Stomach (tissue), 9 donors: ENCODE results near the gene SCLT1. TPM values are rescaled to one million over a fixed set of nuclear protein-coding genes. Genes with fewer than 3 reads are reported as not detected.
"Not testable (repeated sequence)": the region's sequence is repeated elsewhere in the genome, so short reads cannot be mapped to it uniquely, and the experiment has no call there.

Source experiments
- DNase-seq, 2 donors: peaks; one replicate each; pipeline versions ENCODE4 v3.0.0 to v3.0.0-alpha.2; 2013 to 2019
- H3K27ac ChIP-seq, 5 donors: fragments of 200-600 bp in 4 of 5; sonication (generic) in 4 of 5; one replicate each; pipeline ENCODE4 v1.5.1; 2013 to 2019; ENCODE audit warnings: mild to moderate bottlenecking in 1 of 5, moderate library complexity in 1 of 5
- H3K27me3 ChIP-seq, 3 donors: fragments of 200-600 bp; sonication (generic); one replicate each; pipeline ENCODE4 v1.5.1; 2017 to 2019; ENCODE audit warnings: mixed run types in 1 of 3
- H3K36me3 ChIP-seq, 4 donors: fragments of 200-600 bp; sonication (generic); 1 replicate in 3 of 4; 2 replicates in 1 of 4; pipeline ENCODE4 v1.5.1; 2016 to 2019
- H3K4me1 ChIP-seq, 4 donors: fragments of 200-600 bp; sonication (generic); one replicate each; pipeline ENCODE4 v1.5.1; 2016 to 2019
- H3K4me3 ChIP-seq, 4 donors: fragments of 200-600 bp; sonication (generic) in 3 of 4; one replicate each; pipeline ENCODE4 v1.5.1; 2016 to 2019; ENCODE audit warnings: mild to moderate bottlenecking in 1 of 4
- H3K9me3 ChIP-seq, 4 donors: fragments of 200-600 bp; sonication (generic); one replicate each; pipeline ENCODE4 v1.5.1; 2016 to 2019
- CTCF ChIP-seq, 7 experiments: fragments of 450-650 bp in 4 of 7; fragments of 200-600 bp in 3 of 7; sonication (generic) in 3 of 7; IDR thresholded peaks; one replicate each; pipeline ENCODE4 v1.5.1; 2016 to 2019; ENCODE audit warnings: antibody characterized with exemption in 7 of 7, control low read depth in 2 of 7, mild to moderate bottlenecking in 1 of 7
- EP300 ChIP-seq: sonication (generic); formaldehyde crosslinking; IDR thresholded peaks from one replicate; pipeline ENCODE4 v1.6.1; 2017; ENCODE audit warnings: antibody characterized with exemption
- POLR2A ChIP-seq, 4 donors: fragments of 450-650 bp; IDR thresholded peaks; one replicate each; pipeline ENCODE4 v1.6.1; 2016; ENCODE audit warnings: antibody characterized with exemption in 4 of 4, control low read depth in 2 of 4, mild to moderate bottlenecking in 1 of 4, moderate library complexity in 1 of 4
- POLR2AphosphoS5 ChIP-seq, 3 donors: sonication (generic); formaldehyde crosslinking; IDR thresholded peaks; one replicate each; pipeline ENCODE4 v1.6.1; 2016; ENCODE audit warnings: antibody characterized with exemption in 3 of 3
- WGBS, 5 donors: extraction: QIAGEN DNeasy Blood & Tissue Kit in 3 of 5; methylation state at CpG; one replicate each; pipeline versions ENCODE4 v1.1.5 to v1.1.7; 2013 to 2018; 5-methylcytosine and 5-hydroxymethylcytosine counted together
- intact Hi-C: fragments of 100-400 bp; cut with DNase I; formaldehyde crosslinking; loops from one replicate; pipeline ENCODE4 v1.15.1; 2023; ENCODE audit warnings: low total_unique reads
- polyA plus RNA-seq, 3 donors: library from polyadenylated mRNA; stranded (reverse); fragments of 200-250 nt; gene quantifications; one replicate each; pipeline ENCODE4 v1.2.3, GENCODE V29; 2013
- total RNA-seq, 5 donors: library from RNA; depleted of rRNA; stranded (reverse); fragments of >200 nt; gene quantifications; one replicate each; pipeline versions ENCODE4 v1.1.0 to v1.2.3, GENCODE V29; 2014 to 2016
- donor health status: healthy with polysubstance abuse.
- donor health status: Bipolar disorder and iron deficiency.
- donor health status: healthy.

SCLT1 gene
- total and polyA plus RNA-seq, 8 donors = 2.3 to 49.0 (median 12.9) TPM

- TF ChIP-seq POLR2A (IDR thresholded peaks at IDR 0.05) (no peak), POLR2AphosphoS5 (IDR thresholded peaks at IDR 0.05) (no peak), EP300 (no peak), CTCF (IDR thresholded peaks at IDR 0.05) (no peak)
- no peaks in the 10 kb centered on the region for H3K4me1 ChIP-seq
- intact Hi-C loops = no loop called here
- no peak for DNase-seq
- H3K36me3 ChIP-seq = no peaks in the 10 kb centered on the region
- H3K27me3 ChIP-seq = no peaks in the 10 kb centered on the region
- 74 to 82% (median 77%) methylated on average over 2 of the region's 2 CpGs for WGBS, 5 donors
- H3K27ac ChIP-seq = no peak overlapping the region
- peaks cover 0 to 17% (median 2%) of the 10 kb centered on the region in 4 donors for H3K9me3 ChIP-seq
- H3K4me3 ChIP-seq = no peak overlapping the region
These were observed 38.0 kb upstream of the SCLT1 start for GRCh38 chr4:129131343-129131742.

DNA sequence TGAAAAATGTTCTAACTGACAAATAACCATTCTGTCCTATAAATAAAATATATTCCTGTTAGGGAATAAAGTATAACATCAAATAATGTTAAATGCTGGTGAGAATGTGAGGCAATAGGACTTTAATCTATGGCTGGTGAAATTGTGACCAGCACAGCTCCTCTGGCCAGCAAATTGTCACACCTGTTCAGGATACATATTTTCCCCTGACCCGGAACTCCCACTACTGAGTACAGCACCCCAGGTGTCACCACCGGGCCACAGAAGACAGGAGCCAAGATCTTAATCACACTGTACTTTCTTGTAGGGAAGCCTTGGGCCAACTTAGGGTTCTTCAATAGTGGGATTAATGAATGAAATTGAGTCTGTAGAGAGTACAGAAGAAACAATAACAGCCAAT is 35.8 kb upstream of the SCLT1 start:
- 75 to 87% (median 79%) methylated on average over 2 of the region's 2 CpGs for WGBS, 5 donors
- no peak for TF ChIP-seq CTCF (IDR thresholded peaks at IDR 0.05)
- TF ChIP-seq POLR2AphosphoS5 (IDR thresholded peaks at IDR 0.05) = no peak
- no peak for TF ChIP-seq POLR2A (IDR thresholded peaks at IDR 0.05)
- no peak for TF ChIP-seq EP300
- intact Hi-C loops = no loop called here
- H3K36me3 ChIP-seq = no peaks in the 10 kb centered on the region
- H3K9me3 ChIP-seq = peaks cover 0 to 17% (median 2%) of the 10 kb centered on the region in 4 donors
- H3K4me1 ChIP-seq = no peaks in the 10 kb centered on the region
- H3K27me3 ChIP-seq = no peaks in the 10 kb centered on the region
- DNase-seq = no peak
- H3K4me3 ChIP-seq = no peak overlapping the region
- H3K27ac ChIP-seq = no peak overlapping the region

DNA sequence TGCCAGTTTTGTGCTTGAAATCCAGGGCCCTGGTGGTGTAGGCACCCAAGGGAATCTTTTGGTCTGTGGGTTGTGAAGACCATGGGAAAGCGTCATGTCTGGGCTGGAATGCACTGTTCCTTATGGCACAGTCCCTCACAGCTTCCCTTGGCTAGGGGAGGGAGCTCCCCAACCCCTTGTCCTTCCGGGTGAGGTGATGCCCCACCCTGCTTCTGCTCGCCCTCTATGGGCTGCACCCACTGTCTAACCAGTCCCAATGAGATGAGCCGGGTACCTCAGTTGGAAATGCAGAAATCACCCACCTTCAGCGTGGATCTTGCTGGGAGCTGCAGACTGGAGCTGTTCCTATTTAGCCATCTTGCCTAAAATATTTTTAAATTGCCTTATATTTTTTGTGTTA is 33.3 kb upstream of the SCLT1 start:
- H3K4me1 ChIP-seq, H3K9me3 ChIP-seq, H3K27me3 ChIP-seq, H3K36me3 ChIP-seq, intact Hi-C loops, DNase-seq, H3K27ac ChIP-seq, H3K4me3 ChIP-seq: not testable (repeated sequence)
- WGBS, 5 donors = 85 to 93% (median 91%) methylated on average over 5 of the region's 5 CpGs

- TF ChIP-seq CTCF (IDR thresholded peaks at IDR 0.05) = no peak
- no peak for TF ChIP-seq EP300
- TF ChIP-seq POLR2A (IDR thresholded peaks at IDR 0.05) = no peak
- TF ChIP-seq POLR2AphosphoS5 (IDR thresholded peaks at IDR 0.05) = no peak
- WGBS, 5 donors = 92 to 100% (median 93%) methylated on average over 5 of the region's 5 CpGs
- intact Hi-C loops = no loop called here
- peaks cover 0 to 8% (median 3%) of the 10 kb centered on the region in 4 donors for H3K36me3 ChIP-seq
- DNase-seq = no peak
- H3K4me3 ChIP-seq = no peak overlapping the region
- no peaks in the 10 kb centered on the region for H3K27me3 ChIP-seq
- no peaks in the 10 kb centered on the region for H3K9me3 ChIP-seq
- no peak overlapping the region for H3K27ac ChIP-seq
- H3K4me1 ChIP-seq = no peaks in the 10 kb centered on the region
These were observed 24.4 kb upstream of the SCLT1 start for GRCh38 chr4:129117705-129118104.

- H3K36me3 ChIP-seq = peaks cover 0 to 37% (median 28%) of the 10 kb centered on the region in 4 donors
- H3K9me3 ChIP-seq = no peaks in the 10 kb centered on the region
- H3K27me3 ChIP-seq = no peaks in the 10 kb centered on the region
- no peaks in the 10 kb centered on the region for H3K4me1 ChIP-seq
- 73 to 91% (median 83%) methylated on average over 1 of the region's 1 CpG for WGBS, 5 donors
- no peak overlapping the region for H3K4me3 ChIP-seq
- DNase-seq = no peak
- no peak for TF ChIP-seq CTCF (IDR thresholded peaks at IDR 0.05)
- TF ChIP-seq EP300 = no peak
- no peak for TF ChIP-seq POLR2AphosphoS5 (IDR thresholded peaks at IDR 0.05)
- intact Hi-C loops = no loop called here
- no peak overlapping the region for H3K27ac ChIP-seq
These were observed 20.6 kb upstream of the SCLT1 start for GRCh38 chr4:129113919-129114318.
